Mesothelial cell of epicardium (in vitro differentiated cells): ENCODE measurements around the gene NCAM2. TPM values are rescaled to one million over a fixed set of nuclear protein-coding genes. Genes with fewer than 3 reads are reported as not detected.
A peak's percentile ranks its signal among the peaks of the same experiment; 100 is the strongest.

ENCODE experiments used
- DNase-seq, 2 experiments: peaks; one replicate each; pipeline ENCODE4 v3.0.0; 2021; ENCODE audit warnings: low spot score in 2 of 2; ENCODE audit not compliant: unreplicated experiment in 2 of 2
- H3K27ac Mint-ChIP-seq: 2 replicates; pipeline ENCODE4 v1.8.0; 2021; ENCODE audit warnings: mixed read lengths
- H3K27me3 Mint-ChIP-seq: 2 replicates; pipeline ENCODE4 v1.8.0; 2021; ENCODE audit warnings: low read depth, mixed read lengths
- H3K36me3 Mint-ChIP-seq: 2 replicates; pipeline ENCODE4 v1.8.0; 2021; ENCODE audit warnings: mixed read lengths
- H3K4me1 Mint-ChIP-seq: 2 replicates; pipeline ENCODE4 v1.8.0; 2021; ENCODE audit warnings: mixed read lengths
- H3K4me3 Mint-ChIP-seq: 2 replicates; pipeline ENCODE4 v1.8.0; 2021; ENCODE audit warnings: mild to moderate bottlenecking, moderate library complexity, mixed read lengths
- H3K9me3 Mint-ChIP-seq: 2 replicates; pipeline ENCODE4 v1.8.0; 2021; ENCODE audit warnings: mixed read lengths
- CTCF ChIP-seq: fragments of 200-600 bp; sonication (generic); IDR thresholded peaks from one replicate; pipeline ENCODE4 v1.5.0; 2021; ENCODE audit warnings: antibody characterized with exemption; ENCODE audit not compliant: unreplicated experiment
- total RNA-seq: library from RNA; stranded (reverse); gene quantifications from 3 replicates; pipeline ENCODE4 v1.2.1, GENCODE V29; 2021

Gene NCAM2
- 31.3 to 34.0 TPM (median 33.8 TPM) in 3 replicates for total RNA-seq

- Mint-ChIP-seq H3K4me1 (peaks cover 39% of the 10 kb centered on the region), H3K27me3 (peaks cover 35% of the 10 kb centered on the region), H3K9me3 (no peaks in the 10 kb centered on the region), H3K27ac (peak within 1 kb of the TSS; percentile 55), H3K36me3 (no peaks in the 10 kb centered on the region), H3K4me3 (peak within 1 kb of the TSS; percentile 82)
- no peak for TF ChIP-seq CTCF
- DNase-seq: peak; percentile 63 to 77
Measured at GRCh38 chr21:20997636-20998455, at the start of gene NCAM2. Gene NCAM2, plus strand, starts transcription at chr21:20998409.

- Mint-ChIP-seq H3K4me1 (peaks cover 25% of the 10 kb centered on the region), H3K27ac (no peak overlapping the region), H3K27me3 (no peaks in the 10 kb centered on the region), H3K36me3 (no peaks in the 10 kb centered on the region), H3K9me3 (peaks cover 4% of the 10 kb centered on the region), H3K4me3 (no peak overlapping the region)
- TF ChIP-seq CTCF: no peak
- no peak for DNase-seq
Measured at GRCh38 chr21:20949884-20950283, 48.3 kb upstream of the NCAM2 start.

- Mint-ChIP-seq H3K36me3 (no peaks in the 10 kb centered on the region), H3K27ac (no peak overlapping the region), H3K4me1 (peaks cover 8% of the 10 kb centered on the region), H3K9me3 (no peaks in the 10 kb centered on the region), H3K4me3 (no peak overlapping the region), H3K27me3 (no peaks in the 10 kb centered on the region)
- no peak for TF ChIP-seq CTCF
- DNase-seq: no peak
Measured at GRCh38 chr21:20965816-20966215, 32.4 kb upstream of the NCAM2 start.

GRCh38 chr21:20968391-20968790, 29.8 kb upstream of the NCAM2 start:
- H3K36me3 Mint-ChIP-seq: no peaks in the 10 kb centered on the region

GRCh38 chr21:20970691-20971090, 27.5 kb upstream of the NCAM2 start:
- DNase-seq: no peak
- no peak for TF ChIP-seq CTCF
- Mint-ChIP-seq H3K4me3 (no peak overlapping the region), H3K27me3 (no peaks in the 10 kb centered on the region), H3K27ac (no peak overlapping the region), H3K4me1 (peaks cover 10% of the 10 kb centered on the region), H3K9me3 (no peaks in the 10 kb centered on the region), H3K36me3 (no peaks in the 10 kb centered on the region)

More at GRCh38 chr21:20968391-20968790, 29.8 kb upstream of the NCAM2 start:
- no peak overlapping the region for H3K27ac Mint-ChIP-seq
- peaks cover 10% of the 10 kb centered on the region for H3K4me1 Mint-ChIP-seq
- H3K27me3 Mint-ChIP-seq: no peaks in the 10 kb centered on the region
- DNase-seq: no peak
- H3K4me3 Mint-ChIP-seq: no peak overlapping the region
- TF ChIP-seq CTCF: no peak
- no peaks in the 10 kb centered on the region for H3K9me3 Mint-ChIP-seq
